ENCODE results near the gene PGAP2.
"Not testable (repeated sequence)": the region's sequence is repeated elsewhere in the genome, so short reads cannot be mapped to it uniquely, and the experiment has no call there.

Gene PGAP2

DNA sequence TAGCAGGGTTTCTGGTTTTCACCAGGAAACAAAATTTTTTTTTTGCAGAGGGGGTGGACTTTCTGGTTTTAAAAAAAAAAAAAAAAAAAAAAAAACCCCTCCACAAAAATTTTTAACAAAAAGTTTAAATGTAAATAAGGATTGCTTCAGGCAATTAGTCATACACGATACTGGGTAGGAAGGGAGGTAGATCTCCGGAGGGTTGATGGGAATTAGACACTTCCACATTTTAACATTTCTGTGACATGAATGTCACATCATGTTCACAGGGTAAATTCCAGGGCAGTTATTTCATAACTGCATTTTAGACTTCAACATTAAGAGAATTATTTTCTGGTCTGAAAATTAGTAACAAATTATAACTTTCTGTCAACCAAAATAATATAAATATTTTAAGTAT lies 26.9 kb upstream of the PGAP2 start:
- H3K9me3 ChIP-seq = no peaks in the 10 kb centered on the region
- peak overlapping the region in 1 of 2 experiments; percentile 7 for H3K4me3 ChIP-seq (ENCODE audit: low read depth in 1 of 2, low read length in 1 of 2)
- H3K4me1 ChIP-seq (ENCODE audit: control insufficient read depth in 1 of 2, insufficient read depth in 1 of 2, low read depth in 1 of 2, low read length in 1 of 2) = peaks cover 42 to 60% of the 10 kb centered on the region in 2 experiments
- no peaks in the 10 kb centered on the region for H3K27me3 ChIP-seq
- peaks cover 41% of the 10 kb centered on the region for H3K36me3 ChIP-seq
- no peak for TF ChIP-seq CTCF (IDR thresholded peaks at IDR 0.05)
- H3K27ac ChIP-seq = peak overlapping the region; percentile 97

DNA sequence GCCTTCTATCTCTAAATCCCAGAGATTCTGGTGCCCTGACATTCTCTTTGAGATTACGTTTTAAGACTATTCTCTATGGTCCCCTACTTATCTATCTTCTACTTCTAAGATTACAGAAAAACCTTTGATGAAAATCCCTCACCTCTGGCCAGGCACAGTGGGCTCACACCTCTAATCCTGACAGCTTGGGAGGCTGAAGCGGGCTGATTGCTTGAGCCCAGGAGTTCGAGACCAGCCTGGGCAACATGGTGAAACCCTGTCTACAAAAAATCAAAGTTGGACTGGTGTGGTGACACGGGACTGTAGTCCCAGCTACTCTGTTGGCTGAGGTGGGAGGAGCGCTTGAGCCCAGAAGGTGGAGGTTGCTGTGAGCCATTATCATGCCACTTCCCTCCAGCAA lies 25.4 kb upstream of the PGAP2 start:
- peaks cover 26% of the 10 kb centered on the region for H3K36me3 ChIP-seq
- no peaks in the 10 kb centered on the region for H3K27me3 ChIP-seq
- peak overlapping the region; percentile 97 for H3K27ac ChIP-seq
- no peak overlapping the region for H3K4me3 ChIP-seq (ENCODE audit: low read depth in 1 of 2, low read length in 1 of 2)
- no peak for TF ChIP-seq CTCF (IDR thresholded peaks at IDR 0.05)
- H3K9me3 ChIP-seq = no peaks in the 10 kb centered on the region
- peaks cover 57 to 73% of the 10 kb centered on the region in 2 experiments for H3K4me1 ChIP-seq (ENCODE audit: control insufficient read depth in 1 of 2, insufficient read depth in 1 of 2, low read depth in 1 of 2, low read length in 1 of 2)

GRCh38 chr11:3783611-3784010 lies 24.7 kb upstream of the PGAP2 start:
- peak overlapping the region; percentile 97 for H3K27ac ChIP-seq
- H3K9me3 ChIP-seq = no peaks in the 10 kb centered on the region
- no peak overlapping the region for H3K4me3 ChIP-seq (ENCODE audit: low read depth in 1 of 2, low read length in 1 of 2)
- TF ChIP-seq CTCF (IDR thresholded peaks at IDR 0.05) = no peak
- H3K36me3 ChIP-seq = peaks cover 19% of the 10 kb centered on the region
- H3K4me1 ChIP-seq (ENCODE audit: control insufficient read depth in 1 of 2, insufficient read depth in 1 of 2, low read depth in 1 of 2, low read length in 1 of 2) = peaks cover 64 to 79% of the 10 kb centered on the region in 2 experiments
- H3K27me3 ChIP-seq = no peaks in the 10 kb centered on the region

DNA sequence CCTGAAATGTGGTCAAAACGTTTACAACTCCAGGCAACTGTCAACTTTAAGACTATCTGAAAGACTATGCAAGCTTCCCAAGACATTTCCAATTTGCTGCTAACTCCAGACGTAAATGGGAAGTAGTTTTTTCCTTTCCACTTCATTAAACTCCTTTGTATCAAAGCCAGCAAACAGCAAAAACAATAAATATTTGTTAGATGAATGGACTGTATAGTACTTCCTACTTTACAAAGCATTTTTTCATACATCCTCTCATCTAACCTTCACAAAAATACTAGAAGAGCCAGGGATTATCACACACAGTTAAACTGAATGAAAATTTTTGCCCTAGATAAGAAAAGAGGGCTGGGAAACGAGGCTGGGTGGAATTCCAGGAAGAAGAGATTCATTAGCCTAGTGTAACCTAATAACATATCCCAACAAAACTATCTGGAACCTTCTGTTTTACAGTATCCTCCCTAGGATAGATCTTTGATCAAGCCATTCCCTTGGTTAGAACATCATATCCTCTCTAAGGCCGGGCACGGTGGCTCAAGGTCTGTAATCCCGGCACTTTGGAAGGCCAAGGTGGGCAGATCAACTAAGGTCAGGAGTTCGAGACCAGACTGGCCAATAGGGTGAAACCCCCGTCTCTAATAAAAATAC lies 21.5 kb upstream of the PGAP2 start:
- Histone ChIP-seq H3K9me3 (no peaks in the 10 kb centered on the region), H3K36me3 (peaks cover 9% of the 10 kb centered on the region), H3K27me3 (no peaks in the 10 kb centered on the region), H3K4me3 (ENCODE audit: low read depth in 1 of 2, low read length in 1 of 2) (peak overlapping the region; percentile 62), H3K4me1 (ENCODE audit: control insufficient read depth in 1 of 2, insufficient read depth in 1 of 2, low read depth in 1 of 2, low read length in 1 of 2) (peaks cover 77 to 93% of the 10 kb centered on the region in 2 experiments), H3K27ac (peak overlapping the region; percentile 97)
- TF ChIP-seq CTCF (IDR thresholded peaks at IDR 0.05) = no peak

- Histone ChIP-seq H3K27ac (peak overlapping the region; percentile 97), H3K36me3 (peaks cover 39% of the 10 kb centered on the region), H3K4me1 (ENCODE audit: control insufficient read depth in 1 of 2, insufficient read depth in 1 of 2, low read depth in 1 of 2, low read length in 1 of 2) (peaks cover 45 to 52% of the 10 kb centered on the region in 2 experiments)
- H3K27me3 ChIP-seq; H3K9me3 ChIP-seq; H3K4me3 ChIP-seq (ENCODE audit: low read depth in 1 of 2, low read length in 1 of 2): not testable (repeated sequence)
Measured at GRCh38 chr11:3794387-3794786, 14.0 kb upstream of the PGAP2 start.

- Histone ChIP-seq H3K4me3 (ENCODE audit: low read depth in 1 of 2, low read length in 1 of 2) (peak overlapping the region; percentile 83), H3K9me3 (no peaks in the 10 kb centered on the region), H3K4me1 (ENCODE audit: control insufficient read depth in 1 of 2, insufficient read depth in 1 of 2, low read depth in 1 of 2, low read length in 1 of 2) (peaks cover 35 to 44% of the 10 kb centered on the region in 2 experiments), H3K27ac (peak overlapping the region; percentile 97), H3K36me3 (peaks cover 35% of the 10 kb centered on the region), H3K27me3 (no peaks in the 10 kb centered on the region)
- TF ChIP-seq CTCF (IDR thresholded peaks at IDR 0.05) = no peak
Measured at GRCh38 chr11:3795131-3796001, 13.0 kb upstream of the PGAP2 start.

Measured in neutrophil (primary cell).